Tibial nerve (tissue), 3 donors: ENCODE results near the gene BHLHA15.

Experiments used
- POLR2A ChIP-seq, 2 donors: fragments of 450-650 bp; IDR thresholded peaks; one replicate each; pipeline ENCODE4 v1.6.1; 2017; ENCODE audit warnings: antibody characterized with exemption in 2 of 2, mild to moderate bottlenecking in 2 of 2, moderate library complexity in 2 of 2
- TF ChIP-seq, protein P1 (sequence below), 5 experiments: fragments of 200-600 bp in 3 of 5; fragments of 450-650 bp in 2 of 5; sonication (generic) in 3 of 5; IDR thresholded peaks; one replicate each; pipeline ENCODE4 v1.5.1; 2016 to 2019; ENCODE audit warnings: antibody characterized with exemption in 5 of 5, mild to moderate bottlenecking in 3 of 5, moderate library complexity in 2 of 5

DNA sequence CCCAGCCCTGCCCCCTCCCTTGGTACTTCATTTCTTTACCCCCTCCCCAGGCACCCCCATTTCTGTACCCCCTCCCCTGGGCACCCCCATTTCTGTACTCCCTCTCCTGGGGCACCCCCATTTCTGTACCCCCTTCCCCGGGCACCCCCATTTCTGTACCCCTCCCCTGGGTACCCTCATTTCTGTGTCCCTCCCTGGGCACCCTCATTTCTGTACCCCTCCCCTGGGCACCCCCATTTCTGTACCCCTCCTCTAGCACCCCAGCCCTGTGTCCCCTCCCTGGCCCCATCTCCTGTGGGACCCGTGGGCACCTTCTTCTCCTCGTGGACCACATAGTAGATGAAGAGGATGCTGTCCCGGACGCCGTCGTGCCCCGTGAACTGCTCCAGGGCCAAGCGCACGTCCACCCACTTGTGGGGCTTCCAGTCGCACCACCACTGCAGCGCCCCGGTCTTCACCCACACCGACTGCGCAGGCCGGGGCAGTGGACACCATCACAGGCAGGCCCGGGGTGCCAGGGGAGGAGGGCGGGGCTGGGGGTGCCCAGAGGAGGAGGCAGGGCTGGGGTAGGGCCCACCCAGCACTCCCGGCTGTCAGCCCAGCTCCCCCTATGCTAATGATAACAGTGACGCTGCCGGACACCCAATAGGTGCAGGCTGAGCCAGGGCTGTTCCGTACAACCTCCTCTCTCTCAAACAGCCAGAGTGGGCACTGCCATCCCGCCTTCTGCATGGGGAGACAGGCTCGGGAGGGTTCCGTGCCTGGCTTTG lies 20.4 kb downstream of the BHLHA15 start:
- TF ChIP-seq, protein P1, sequence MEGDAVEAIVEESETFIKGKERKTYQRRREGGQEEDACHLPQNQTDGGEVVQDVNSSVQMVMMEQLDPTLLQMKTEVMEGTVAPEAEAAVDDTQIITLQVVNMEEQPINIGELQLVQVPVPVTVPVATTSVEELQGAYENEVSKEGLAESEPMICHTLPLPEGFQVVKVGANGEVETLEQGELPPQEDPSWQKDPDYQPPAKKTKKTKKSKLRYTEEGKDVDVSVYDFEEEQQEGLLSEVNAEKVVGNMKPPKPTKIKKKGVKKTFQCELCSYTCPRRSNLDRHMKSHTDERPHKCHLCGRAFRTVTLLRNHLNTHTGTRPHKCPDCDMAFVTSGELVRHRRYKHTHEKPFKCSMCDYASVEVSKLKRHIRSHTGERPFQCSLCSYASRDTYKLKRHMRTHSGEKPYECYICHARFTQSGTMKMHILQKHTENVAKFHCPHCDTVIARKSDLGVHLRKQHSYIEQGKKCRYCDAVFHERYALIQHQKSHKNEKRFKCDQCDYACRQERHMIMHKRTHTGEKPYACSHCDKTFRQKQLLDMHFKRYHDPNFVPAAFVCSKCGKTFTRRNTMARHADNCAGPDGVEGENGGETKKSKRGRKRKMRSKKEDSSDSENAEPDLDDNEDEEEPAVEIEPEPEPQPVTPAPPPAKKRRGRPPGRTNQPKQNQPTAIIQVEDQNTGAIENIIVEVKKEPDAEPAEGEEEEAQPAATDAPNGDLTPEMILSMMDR (IDR thresholded peaks at IDR 0.05): no peak
- TF ChIP-seq POLR2A (IDR thresholded peaks at IDR 0.05): no peak
